WTC11 (cell line): ENCODE data around the gene SLC1A7.

Experiments used
- AFF4 ChIP-seq: sonication (generic); formaldehyde crosslinking; IDR thresholded peaks from 2 replicates; pipeline ENCODE4 v1.8.1; 2023; ENCODE audit warnings: mild to moderate bottlenecking, missing genetic modification reagents, borderline replicate concordance
- ATF3 ChIP-seq: sonication (generic); formaldehyde crosslinking; conservative IDR thresholded peaks from 2 replicates; pipeline ENCODE4 v1.8.1; 2022; ENCODE audit warnings: mild to moderate bottlenecking, missing genetic modification reagents
- CBFB ChIP-seq: sonication (generic); formaldehyde crosslinking; IDR thresholded peaks from 2 replicates; pipeline ENCODE4 v1.8.1; 2022; ENCODE audit warnings: mild to moderate bottlenecking, low read depth, missing genetic modification reagents
- CTCF ChIP-seq: fragments of 200-600 bp; IDR thresholded peaks from 2 replicates; pipeline ENCODE4 v1.8.0; 2022; ENCODE audit warnings: antibody characterized with exemption
- E2F4 ChIP-seq: sonication (generic); formaldehyde crosslinking; IDR thresholded peaks from 2 replicates; pipeline ENCODE4 v1.8.1; 2022; ENCODE audit warnings: low read depth, mild to moderate bottlenecking, moderate library complexity, missing genetic modification reagents, borderline replicate concordance
- FOXP1 ChIP-seq: sonication (generic); formaldehyde crosslinking; IDR thresholded peaks from 2 replicates; pipeline ENCODE4 v1.8.0; 2022; ENCODE audit warnings: missing genetic modification reagents, mild to moderate bottlenecking, moderate library complexity, borderline replicate concordance
- MAX ChIP-seq: sonication (generic); formaldehyde crosslinking; IDR thresholded peaks from 2 replicates; pipeline ENCODE4 v1.8.0; 2022; ENCODE audit warnings: mild to moderate bottlenecking, missing genetic modification reagents
- PREB ChIP-seq: sonication (generic); formaldehyde crosslinking; IDR thresholded peaks from 2 replicates; pipeline ENCODE4 v1.8.1; 2022; ENCODE audit warnings: mild to moderate bottlenecking, missing genetic modification reagents, moderate library complexity, borderline replicate concordance
- RELA ChIP-seq: sonication (generic); formaldehyde crosslinking; IDR thresholded peaks from 2 replicates; pipeline ENCODE4 v1.8.1; 2022; ENCODE audit warnings: missing genetic modification reagents, mild to moderate bottlenecking, borderline replicate concordance
- ZBTB21 ChIP-seq: sonication (generic); formaldehyde crosslinking; IDR thresholded peaks from 2 replicates; pipeline ENCODE4 v1.8.1; 2023; ENCODE audit warnings: mild to moderate bottlenecking, missing genetic modification reagents, borderline replicate concordance

- TF ChIP-seq CTCF: no peak
- TF ChIP-seq ZBTB21: no peak
- no peak for TF ChIP-seq E2F4 (CRISPR knock-in tag)
- no peak for TF ChIP-seq CBFB (CRISPR knock-in tag)
- no peak for TF ChIP-seq ATF3 (CRISPR knock-in tag)
- no peak for TF ChIP-seq MAX (CRISPR knock-in tag)
- no peak for TF ChIP-seq AFF4 (CRISPR knock-in tag)
- TF ChIP-seq PREB (CRISPR knock-in tag): no peak
- no peak for TF ChIP-seq RELA (CRISPR knock-in tag)
- no peak for TF ChIP-seq FOXP1
Measured at GRCh38 chr1:53081384-53082066, 60.9 kb downstream of the SLC1A7 start.
